ENCODE measurements around the gene ENOSF1.

Gene ENOSF1

GRCh38 chr18:673769-674168 is 38.7 kb downstream of the ENOSF1 start:
- Histone ChIP-seq H3K4me1 (ENCODE audit: control insufficient read depth, insufficient read depth, low read length) (no peaks in the 10 kb centered on the region), H3K9me3 (ENCODE audit: control insufficient read depth, insufficient read depth, low read length) (no peaks in the 10 kb centered on the region), H3K4me3 (ENCODE audit: low read depth, low read length) (no peak overlapping the region), H3K9ac (ENCODE audit: low read depth, low read length) (no peak overlapping the region), H3K27me3 (ENCODE audit: control insufficient read depth, insufficient read depth, low read length) (no peaks in the 10 kb centered on the region), H3K27ac (ENCODE audit: low read depth, low read length) (no peak overlapping the region), H3K36me3 (ENCODE audit: control insufficient read depth, insufficient read depth, low read length) (peaks cover 91% of the 10 kb centered on the region)

GRCh38 chr18:673317-673716 is 39.1 kb downstream of the ENOSF1 start:
- H3K4me1 ChIP-seq (ENCODE audit: control insufficient read depth, insufficient read depth, low read length) = no peaks in the 10 kb centered on the region
- H3K9me3 ChIP-seq (ENCODE audit: control insufficient read depth, insufficient read depth, low read length) = no peaks in the 10 kb centered on the region
- H3K4me3 ChIP-seq (ENCODE audit: low read depth, low read length) = no peak overlapping the region
- H3K9ac ChIP-seq (ENCODE audit: low read depth, low read length) = no peak overlapping the region
- peaks cover 91% of the 10 kb centered on the region for H3K36me3 ChIP-seq (ENCODE audit: control insufficient read depth, insufficient read depth, low read length)
- no peak overlapping the region for H3K27ac ChIP-seq (ENCODE audit: low read depth, low read length)
- no peaks in the 10 kb centered on the region for H3K27me3 ChIP-seq (ENCODE audit: control insufficient read depth, insufficient read depth, low read length)

- Histone ChIP-seq H3K4me3 (ENCODE audit: low read depth, low read length) (no peak overlapping the region), H3K9me3 (ENCODE audit: control insufficient read depth, insufficient read depth, low read length) (no peaks in the 10 kb centered on the region), H3K27ac (ENCODE audit: low read depth, low read length) (no peak overlapping the region), H3K9ac (ENCODE audit: low read depth, low read length) (no peak overlapping the region), H3K4me1 (ENCODE audit: control insufficient read depth, insufficient read depth, low read length) (no peaks in the 10 kb centered on the region), H3K27me3 (ENCODE audit: control insufficient read depth, insufficient read depth, low read length) (no peaks in the 10 kb centered on the region), H3K36me3 (ENCODE audit: control insufficient read depth, insufficient read depth, low read length) (peaks cover 83% of the 10 kb centered on the region)
Measured at GRCh38 chr18:671405-671804, 41.0 kb downstream of the ENOSF1 start.

- H3K27me3 ChIP-seq (ENCODE audit: control insufficient read depth, insufficient read depth, low read length) = no peaks in the 10 kb centered on the region
- H3K4me3 ChIP-seq (ENCODE audit: low read depth, low read length) = no peak overlapping the region
- H3K27ac ChIP-seq (ENCODE audit: low read depth, low read length) = no peak overlapping the region
- H3K4me1 ChIP-seq (ENCODE audit: control insufficient read depth, insufficient read depth, low read length) = no peaks in the 10 kb centered on the region
- peaks cover 81% of the 10 kb centered on the region for H3K36me3 ChIP-seq (ENCODE audit: control insufficient read depth, insufficient read depth, low read length)
- H3K9ac ChIP-seq (ENCODE audit: low read depth, low read length) = no peak overlapping the region
- H3K9me3 ChIP-seq (ENCODE audit: control insufficient read depth, insufficient read depth, low read length) = no peaks in the 10 kb centered on the region
Measured at GRCh38 chr18:670522-670921, 41.9 kb downstream of the ENOSF1 start.

GRCh38 chr18:669077-669476 is 43.4 kb downstream of the ENOSF1 start:
- Histone ChIP-seq H3K4me3 (ENCODE audit: low read depth, low read length) (no peak overlapping the region), H3K9me3 (ENCODE audit: control insufficient read depth, insufficient read depth, low read length) (no peaks in the 10 kb centered on the region), H3K36me3 (ENCODE audit: control insufficient read depth, insufficient read depth, low read length) (peaks cover 70% of the 10 kb centered on the region), H3K27ac (ENCODE audit: low read depth, low read length) (no peak overlapping the region), H3K27me3 (ENCODE audit: control insufficient read depth, insufficient read depth, low read length) (no peaks in the 10 kb centered on the region), H3K4me1 (ENCODE audit: control insufficient read depth, insufficient read depth, low read length) (no peaks in the 10 kb centered on the region), H3K9ac (ENCODE audit: low read depth, low read length) (no peak overlapping the region)

- no peaks in the 10 kb centered on the region for H3K9me3 ChIP-seq (ENCODE audit: control insufficient read depth, insufficient read depth, low read length)
- H3K9ac ChIP-seq (ENCODE audit: low read depth, low read length) = no peak overlapping the region
- no peaks in the 10 kb centered on the region for H3K4me1 ChIP-seq (ENCODE audit: control insufficient read depth, insufficient read depth, low read length)
- H3K27me3 ChIP-seq (ENCODE audit: control insufficient read depth, insufficient read depth, low read length) = no peaks in the 10 kb centered on the region
- H3K36me3 ChIP-seq (ENCODE audit: control insufficient read depth, insufficient read depth, low read length) = peaks cover 61% of the 10 kb centered on the region
- no peak overlapping the region for H3K27ac ChIP-seq (ENCODE audit: low read depth, low read length)
- no peak overlapping the region for H3K4me3 ChIP-seq (ENCODE audit: low read depth, low read length)
Measured at GRCh38 chr18:668260-668659, 44.2 kb downstream of the ENOSF1 start.

GRCh38 chr18:666628-667027 is 45.8 kb downstream of the ENOSF1 start:
- no peak overlapping the region for H3K4me3 ChIP-seq (ENCODE audit: low read depth, low read length)
- H3K4me1 ChIP-seq (ENCODE audit: control insufficient read depth, insufficient read depth, low read length) = no peaks in the 10 kb centered on the region
- no peak overlapping the region for H3K27ac ChIP-seq (ENCODE audit: low read depth, low read length)
- H3K27me3 ChIP-seq (ENCODE audit: control insufficient read depth, insufficient read depth, low read length) = no peaks in the 10 kb centered on the region
- H3K9ac ChIP-seq (ENCODE audit: low read depth, low read length) = no peak overlapping the region
- H3K9me3 ChIP-seq (ENCODE audit: control insufficient read depth, insufficient read depth, low read length) = 0 out of 2 replicates have a peak, but pooled peaks cover 3% of the 10 kb centered on the region
- peaks cover 52% of the 10 kb centered on the region for H3K36me3 ChIP-seq (ENCODE audit: control insufficient read depth, insufficient read depth, low read length)

- no peak overlapping the region for H3K27ac ChIP-seq (ENCODE audit: low read depth, low read length)
- H3K4me1 ChIP-seq (ENCODE audit: control insufficient read depth, insufficient read depth, low read length) = no peaks in the 10 kb centered on the region
- H3K9ac ChIP-seq (ENCODE audit: low read depth, low read length) = no peak overlapping the region
- no peaks in the 10 kb centered on the region for H3K27me3 ChIP-seq (ENCODE audit: control insufficient read depth, insufficient read depth, low read length)
- no peak overlapping the region for H3K4me3 ChIP-seq (ENCODE audit: low read depth, low read length)
- H3K9me3 ChIP-seq (ENCODE audit: control insufficient read depth, insufficient read depth, low read length) = 0 out of 2 replicates have a peak, but pooled peaks cover 3% of the 10 kb centered on the region
- H3K36me3 ChIP-seq (ENCODE audit: control insufficient read depth, insufficient read depth, low read length) = peaks cover 52% of the 10 kb centered on the region
Measured at GRCh38 chr18:666177-666576, 46.3 kb downstream of the ENOSF1 start.

- H3K9ac ChIP-seq (ENCODE audit: low read depth, low read length) = no peak overlapping the region
- no peak overlapping the region for H3K27ac ChIP-seq (ENCODE audit: low read depth, low read length)
- H3K4me3 ChIP-seq (ENCODE audit: low read depth, low read length) = no peak overlapping the region
- peaks cover 38% of the 10 kb centered on the region for H3K36me3 ChIP-seq (ENCODE audit: control insufficient read depth, insufficient read depth, low read length)
- H3K4me1 ChIP-seq (ENCODE audit: control insufficient read depth, insufficient read depth, low read length) = peaks cover 4% of the 10 kb centered on the region; the same call in 1 of the 2 replicates
- 0 out of 2 replicates have a peak, but pooled peaks cover 3% of the 10 kb centered on the region for H3K9me3 ChIP-seq (ENCODE audit: control insufficient read depth, insufficient read depth, low read length)
- H3K27me3 ChIP-seq (ENCODE audit: control insufficient read depth, insufficient read depth, low read length) = no peaks in the 10 kb centered on the region
Measured at GRCh38 chr18:662197-662596, 50.2 kb downstream of the ENOSF1 start.

- H3K27me3 ChIP-seq (ENCODE audit: control insufficient read depth, insufficient read depth, low read length) = no peaks in the 10 kb centered on the region
- H3K4me3 ChIP-seq (ENCODE audit: low read depth, low read length) = no peak overlapping the region
- H3K4me1 ChIP-seq (ENCODE audit: control insufficient read depth, insufficient read depth, low read length) = peaks cover 4% of the 10 kb centered on the region; the same call in 1 of the 2 replicates
- no peak overlapping the region for H3K27ac ChIP-seq (ENCODE audit: low read depth, low read length)
- no peak overlapping the region for H3K9ac ChIP-seq (ENCODE audit: low read depth, low read length)
- H3K9me3 ChIP-seq (ENCODE audit: control insufficient read depth, insufficient read depth, low read length) = 0 out of 2 replicates have a peak, but pooled peaks cover 3% of the 10 kb centered on the region
- H3K36me3 ChIP-seq (ENCODE audit: control insufficient read depth, insufficient read depth, low read length) = peaks cover 32% of the 10 kb centered on the region
Measured at GRCh38 chr18:659597-659996, 52.8 kb downstream of the ENOSF1 start.

- Histone ChIP-seq H3K27ac (ENCODE audit: low read depth, low read length) (peak overlapping the region; percentile 90), H3K9me3 (ENCODE audit: control insufficient read depth, insufficient read depth, low read length) (0 out of 2 replicates have a peak, but pooled peaks cover 3% of the 10 kb centered on the region), H3K4me1 (ENCODE audit: control insufficient read depth, insufficient read depth, low read length) (peaks cover 4% of the 10 kb centered on the region; the same call in 1 of the 2 replicates), H3K36me3 (ENCODE audit: control insufficient read depth, insufficient read depth, low read length) (peaks cover 32% of the 10 kb centered on the region), H3K4me3 (ENCODE audit: low read depth, low read length) (peak overlapping the region; percentile 98), H3K9ac (ENCODE audit: low read depth, low read length) (no peak overlapping the region), H3K27me3 (ENCODE audit: control insufficient read depth, insufficient read depth, low read length) (no peaks in the 10 kb centered on the region)
Measured at GRCh38 chr18:658947-659533, 53.4 kb downstream of the ENOSF1 start.

Data from HUES48 (cell line).